ENCODE data around the gene AKT3. TPM values are rescaled to one million over a fixed set of nuclear protein-coding genes. Genes with fewer than 3 reads are reported as not detected.
"Not testable (repeated sequence)": the region's sequence is repeated elsewhere in the genome, so short reads cannot be mapped to it uniquely, and the experiment has no call there.

AKT3 gene
- total RNA-seq, 1 donor from 2014 or later, result 110 TPM

DNA sequence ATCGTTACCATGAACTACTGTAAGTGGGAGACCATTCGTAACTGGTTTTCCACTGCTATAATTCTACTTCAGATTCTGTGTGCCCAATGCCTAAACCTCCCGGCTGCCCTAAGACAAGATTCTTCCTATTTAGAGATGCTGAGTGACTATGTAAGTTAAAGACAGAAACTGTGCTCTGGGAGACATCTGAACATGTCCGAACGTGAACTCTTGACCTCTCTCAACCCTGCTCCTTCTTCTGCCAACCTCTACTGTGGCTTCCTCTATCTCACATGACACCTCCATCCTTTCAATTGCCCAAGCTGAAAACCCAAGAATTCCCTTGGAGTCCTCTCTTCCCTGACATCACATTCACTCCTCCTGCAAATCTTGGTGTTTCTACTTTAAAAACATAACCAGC lies 182.9 kb downstream of the AKT3 start:
- H3K9me3 Mint-ChIP-seq, result peaks cover 5% of the 10 kb centered on the region
- no peak overlapping the region for H3K27ac Mint-ChIP-seq
- no peak for DNase-seq (ENCODE audit: low spot score in 2 of 2, unreplicated experiment in 2 of 2)
- H3K4me3 Mint-ChIP-seq, result no peak overlapping the region
- peaks cover 19% of the 10 kb centered on the region for H3K36me3 Mint-ChIP-seq
- no peaks in the 10 kb centered on the region for H3K27me3 Mint-ChIP-seq (ENCODE audit: low read depth)
- no peaks in the 10 kb centered on the region for H3K4me1 Mint-ChIP-seq
- TF ChIP-seq CTCF (IDR thresholded peaks at IDR 0.05; ENCODE audit: unreplicated experiment), result no peak

DNA sequence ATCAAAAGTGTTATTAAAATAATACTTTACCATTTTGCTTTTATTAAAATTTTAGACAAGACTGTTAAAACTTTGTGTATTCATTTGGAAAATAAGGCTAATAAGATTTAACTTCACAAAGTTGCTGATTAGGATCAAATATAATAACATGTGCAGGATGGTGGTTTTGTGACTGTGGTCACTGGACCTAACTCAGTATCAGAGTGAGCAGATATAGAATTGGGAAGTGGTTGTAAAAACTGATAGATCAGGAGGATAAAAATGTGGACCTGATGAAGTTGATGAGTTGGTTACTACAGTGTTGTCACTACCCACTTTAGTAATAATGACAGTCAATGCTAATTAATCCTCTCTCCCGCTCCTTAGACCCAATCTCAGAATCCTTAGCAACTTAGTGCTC lies 186.4 kb downstream of the AKT3 start:
- H3K36me3 Mint-ChIP-seq, result peaks cover 29% of the 10 kb centered on the region
- DNase-seq (ENCODE audit: low spot score in 2 of 2, unreplicated experiment in 2 of 2), result no peak
- peaks cover 8% of the 10 kb centered on the region for H3K9me3 Mint-ChIP-seq
- TF ChIP-seq CTCF (IDR thresholded peaks at IDR 0.05; ENCODE audit: unreplicated experiment), result no peak
- H3K4me3 Mint-ChIP-seq, result no peak overlapping the region
- H3K4me1 Mint-ChIP-seq, result no peaks in the 10 kb centered on the region
- H3K27ac Mint-ChIP-seq, result no peak overlapping the region
- no peaks in the 10 kb centered on the region for H3K27me3 Mint-ChIP-seq (ENCODE audit: low read depth)

GRCh38 chr1:243662169-243662568 lies 187.9 kb downstream of the AKT3 start:
- not testable (repeated sequence) for H3K4me1 Mint-ChIP-seq; H3K27ac Mint-ChIP-seq; H3K4me3 Mint-ChIP-seq; DNase-seq (ENCODE audit: low spot score in 2 of 2, unreplicated experiment in 2 of 2); H3K27me3 Mint-ChIP-seq (ENCODE audit: low read depth)
- Mint-ChIP-seq H3K36me3 (peaks cover 41% of the 10 kb centered on the region), H3K9me3 (peaks cover 18% of the 10 kb centered on the region)

GRCh38 chr1:243658594-243659105 lies 191.4 kb downstream of the AKT3 start:
- Mint-ChIP-seq H3K27ac (no peak overlapping the region), H3K4me3 (no peak overlapping the region)

DNA sequence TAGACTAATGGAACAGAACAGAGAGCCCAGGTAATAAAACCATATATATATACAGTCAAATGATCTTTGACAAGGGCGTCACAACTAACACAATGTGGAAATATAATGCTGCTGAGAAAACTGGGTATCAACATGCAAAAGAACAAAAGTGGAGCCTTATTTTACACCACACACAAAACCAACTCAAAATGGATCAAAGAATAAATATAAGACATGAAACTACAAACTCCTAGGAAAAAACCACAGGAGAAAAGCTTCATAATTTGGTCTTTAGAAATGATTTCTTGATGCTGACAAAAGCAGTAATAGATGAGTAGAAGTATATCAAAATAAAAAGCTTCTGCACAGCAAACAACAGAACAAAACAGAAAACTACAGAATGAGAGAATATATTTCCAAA lies 192.2 kb downstream of the AKT3 start:
- TF ChIP-seq CTCF (IDR thresholded peaks at IDR 0.05; ENCODE audit: unreplicated experiment), result no peak
- H3K27ac Mint-ChIP-seq, result no peak overlapping the region
- DNase-seq (ENCODE audit: low spot score in 2 of 2, unreplicated experiment in 2 of 2), result no peak
- H3K4me3 Mint-ChIP-seq, result no peak overlapping the region
- H3K4me1 Mint-ChIP-seq, result no peaks in the 10 kb centered on the region
- peaks cover 28% of the 10 kb centered on the region for H3K9me3 Mint-ChIP-seq
- peaks cover 56% of the 10 kb centered on the region for H3K36me3 Mint-ChIP-seq
- no peaks in the 10 kb centered on the region for H3K27me3 Mint-ChIP-seq (ENCODE audit: low read depth)

More at GRCh38 chr1:243658594-243659105, 191.4 kb downstream of the AKT3 start:
- H3K27me3 Mint-ChIP-seq (ENCODE audit: low read depth), result no peaks in the 10 kb centered on the region
- H3K4me1 Mint-ChIP-seq, result no peaks in the 10 kb centered on the region
- no peak for TF ChIP-seq CTCF (IDR thresholded peaks at IDR 0.05; ENCODE audit: unreplicated experiment)
- DNase-seq (ENCODE audit: low spot score in 2 of 2, unreplicated experiment in 2 of 2), result no peak
- H3K9me3 Mint-ChIP-seq, result peaks cover 20% of the 10 kb centered on the region
- H3K36me3 Mint-ChIP-seq, result peaks cover 54% of the 10 kb centered on the region

DNA sequence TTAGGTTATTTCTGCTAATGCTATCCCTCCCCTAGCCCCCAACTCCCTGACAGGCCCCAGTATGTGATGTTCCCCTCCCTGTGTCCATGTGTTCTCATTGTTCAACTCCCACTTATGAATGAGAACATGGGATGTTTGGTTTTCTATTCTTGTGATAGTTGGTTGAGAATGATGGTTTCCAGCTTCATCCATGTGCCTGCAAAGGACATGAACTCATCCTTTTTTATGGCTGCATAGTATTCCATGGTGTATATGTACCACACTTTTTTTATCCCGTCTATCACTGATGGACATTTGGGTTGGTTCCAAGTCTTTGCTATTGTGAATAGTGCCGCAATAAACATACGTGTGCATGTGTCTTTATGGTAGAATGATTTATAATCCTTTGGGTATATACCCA lies 200.5 kb downstream of the AKT3 start:
- H3K9me3 Mint-ChIP-seq, result peaks cover 43% of the 10 kb centered on the region
- not testable (repeated sequence) for H3K27ac Mint-ChIP-seq; H3K4me3 Mint-ChIP-seq; DNase-seq (ENCODE audit: low spot score in 2 of 2, unreplicated experiment in 2 of 2); H3K27me3 Mint-ChIP-seq (ENCODE audit: low read depth); H3K4me1 Mint-ChIP-seq
- H3K36me3 Mint-ChIP-seq, result peaks cover 69% of the 10 kb centered on the region

DNA sequence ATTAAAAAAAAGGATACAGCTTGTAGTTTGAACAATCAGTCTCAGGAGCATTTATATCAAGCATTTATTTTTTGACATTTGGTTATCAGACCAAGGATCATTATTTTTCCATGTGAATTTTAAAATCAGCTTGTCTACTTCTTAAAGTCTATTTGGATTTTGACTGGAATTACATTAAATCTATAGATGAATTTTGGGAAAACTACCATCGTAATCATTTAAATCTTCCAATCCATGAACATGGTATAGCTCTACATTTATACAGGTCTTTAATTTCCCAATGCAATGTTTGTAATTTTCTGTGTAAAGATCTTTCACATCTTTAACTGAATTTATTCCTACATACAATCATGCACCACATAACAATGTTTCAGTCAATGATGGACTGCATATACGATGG lies 203.2 kb downstream of the AKT3 start:
- Mint-ChIP-seq H3K4me1 (no peaks in the 10 kb centered on the region), H3K9me3 (peaks cover 26% of the 10 kb centered on the region), H3K36me3 (peaks cover 67% of the 10 kb centered on the region), H3K4me3 (no peak overlapping the region), H3K27me3 (ENCODE audit: low read depth) (no peaks in the 10 kb centered on the region), H3K27ac (no peak overlapping the region)
- no peak for TF ChIP-seq CTCF (IDR thresholded peaks at IDR 0.05; ENCODE audit: unreplicated experiment)
- no peak for DNase-seq (ENCODE audit: low spot score in 2 of 2, unreplicated experiment in 2 of 2)
